CD4-positive, alpha-beta T cell treated with Interleukin-1 beta for 1 hour (primary cell): ENCODE measurements around the gene ADAMTSL4.

Experiments used
- DNase-seq, 2 donors: peaks; one replicate each; pipeline ENCODE4 v3.0.0-alpha.2; 2020 to 2022

The ADAMTSL4 gene

DNA sequence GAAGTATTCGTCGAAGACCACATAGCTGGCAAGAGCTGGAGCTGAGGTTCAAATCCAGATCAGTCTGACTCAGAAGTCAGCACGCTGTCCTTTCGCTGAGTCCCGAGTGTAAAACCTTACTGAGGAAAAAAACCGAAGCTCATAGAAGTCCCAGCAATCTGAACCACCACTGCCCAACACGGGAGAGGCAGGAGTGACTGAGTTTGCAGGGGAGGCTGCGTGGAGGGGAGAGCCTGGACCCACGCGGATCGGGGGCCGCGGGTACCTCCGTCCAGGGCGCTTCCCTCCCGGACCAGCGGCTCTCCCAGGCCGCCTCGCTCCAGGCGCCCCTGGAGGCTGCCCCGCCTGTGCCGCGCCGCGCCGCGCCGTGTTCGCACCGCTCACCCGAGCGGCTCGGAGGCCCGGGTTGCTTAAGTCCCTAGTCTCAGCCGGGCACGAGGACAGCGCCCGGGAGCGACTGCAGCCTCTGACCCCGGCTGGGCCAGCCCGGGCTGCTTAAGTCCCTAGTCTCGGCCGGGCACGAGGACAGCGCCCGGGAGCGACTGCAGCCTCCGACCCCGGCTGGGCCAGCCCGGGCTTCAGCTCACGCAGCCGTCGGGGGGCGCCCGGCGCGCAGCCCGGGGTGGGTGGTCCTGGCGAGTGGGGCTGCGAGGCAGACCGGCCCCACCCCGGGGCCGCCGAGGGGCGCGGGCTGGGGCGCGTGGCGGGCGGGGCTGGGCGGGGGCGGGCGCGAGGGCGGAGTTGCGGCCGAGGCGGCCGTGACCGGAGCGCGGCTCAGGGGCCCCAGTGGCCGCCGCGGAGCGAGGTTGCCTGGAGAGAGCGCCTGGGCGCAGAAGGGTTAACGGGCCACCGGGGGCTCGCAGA lies at the start of gene ADAMTSL4:
Gene ADAMTSL4 (plus strand): TSS at position 777 of the 864 bp plus-strand sequence. CDS start 2,881 bp downstream, outside the sequence.
- peak in 1 of 2 donors; percentile 45 for DNase-seq

DNA sequence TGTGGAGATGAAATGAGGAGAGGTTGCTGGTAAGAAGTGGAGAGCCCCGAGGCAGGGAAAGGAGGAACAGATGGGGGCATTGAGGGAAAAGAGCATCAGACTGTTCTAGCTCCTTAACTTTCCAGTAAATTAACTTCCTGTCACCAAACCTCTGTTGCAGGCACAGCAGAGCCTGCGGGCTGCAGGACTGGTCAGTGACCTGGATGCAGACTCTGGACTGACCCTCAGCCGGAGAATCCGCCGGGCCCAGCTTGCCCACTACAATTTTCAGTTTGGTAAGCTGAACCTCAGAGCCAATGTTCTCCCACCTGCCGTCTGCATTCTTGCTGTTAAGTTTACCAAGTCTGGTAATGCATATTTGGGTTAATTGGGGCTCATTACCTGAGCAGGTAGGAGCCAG lies 43.8 kb upstream of the ADAMTSL4 start:
- no peak for DNase-seq

DNA sequence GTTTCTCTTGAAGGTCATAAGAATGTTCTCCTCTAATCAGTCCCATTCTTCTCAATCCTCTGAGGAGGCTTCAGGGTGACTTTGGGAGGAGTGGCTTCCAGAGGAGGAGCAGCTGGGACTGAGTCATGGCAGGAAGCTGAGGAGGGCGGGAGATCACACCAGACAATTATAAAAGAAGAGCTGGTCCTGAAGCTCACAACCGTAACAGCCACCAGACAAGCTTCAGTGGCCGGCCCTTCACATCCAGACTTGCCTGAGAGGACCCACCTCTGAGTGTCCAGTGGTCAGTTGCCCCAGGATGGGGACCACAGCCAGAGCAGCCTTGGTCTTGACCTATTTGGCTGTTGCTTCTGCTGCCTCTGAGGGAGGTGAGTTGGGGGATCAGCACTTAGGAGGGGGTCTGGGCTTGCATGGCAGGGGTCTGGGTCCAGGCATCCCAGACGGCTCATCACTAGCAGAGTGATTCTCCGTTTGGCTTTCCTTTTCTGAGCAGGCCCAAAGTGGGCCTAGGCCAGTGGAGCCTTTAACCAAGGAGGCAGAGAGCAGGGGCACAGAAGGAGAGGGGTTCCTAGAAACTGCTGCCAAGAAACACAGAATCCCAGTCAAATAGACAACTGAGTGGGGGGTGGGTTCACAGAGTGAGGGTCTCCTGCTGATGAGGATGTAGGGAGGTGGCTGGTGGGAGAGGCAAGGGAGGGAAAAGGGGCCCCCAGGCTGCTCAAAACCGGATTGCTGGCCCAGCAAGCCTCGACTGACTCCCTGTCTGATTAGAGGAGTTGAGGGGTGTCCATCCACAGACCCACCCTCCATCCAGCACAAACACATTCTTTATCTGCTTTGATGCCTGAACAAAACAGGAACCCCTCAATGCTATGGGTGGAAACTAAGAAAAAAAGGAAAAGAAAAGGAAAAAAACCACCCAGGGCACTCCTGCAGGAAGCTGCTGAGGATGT lies 41.0 kb upstream of the ADAMTSL4 start, which contains the start of gene ECM1:
Gene ECM1 (plus strand): TSS at position 198 of the 953 bp plus-strand sequence. CDS start 101 bp downstream, at position 299.
- DNase-seq: peak in 1 of 2 donors; percentile 17

DNA sequence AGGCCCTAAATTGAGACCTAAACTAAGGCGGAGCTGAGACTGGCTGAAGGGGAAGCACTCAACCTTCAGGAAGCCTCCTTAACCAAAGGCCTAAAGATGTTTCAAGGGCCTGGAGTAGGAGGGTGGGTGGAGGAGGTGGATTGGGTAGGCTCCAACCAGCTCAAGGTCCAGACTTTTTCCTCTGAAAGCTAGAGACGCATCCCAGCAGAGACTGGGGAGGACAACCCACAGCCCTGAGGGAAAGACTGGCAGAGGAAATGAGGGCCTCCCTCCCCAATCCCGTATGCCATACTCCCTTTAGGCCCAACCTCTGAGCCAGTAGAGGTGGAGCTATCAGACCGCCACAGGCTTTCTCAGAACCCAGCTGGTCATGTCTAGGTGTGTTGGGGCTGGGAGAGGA lies 40.2 kb upstream of the ADAMTSL4 start:
- DNase-seq: no peak

DNA sequence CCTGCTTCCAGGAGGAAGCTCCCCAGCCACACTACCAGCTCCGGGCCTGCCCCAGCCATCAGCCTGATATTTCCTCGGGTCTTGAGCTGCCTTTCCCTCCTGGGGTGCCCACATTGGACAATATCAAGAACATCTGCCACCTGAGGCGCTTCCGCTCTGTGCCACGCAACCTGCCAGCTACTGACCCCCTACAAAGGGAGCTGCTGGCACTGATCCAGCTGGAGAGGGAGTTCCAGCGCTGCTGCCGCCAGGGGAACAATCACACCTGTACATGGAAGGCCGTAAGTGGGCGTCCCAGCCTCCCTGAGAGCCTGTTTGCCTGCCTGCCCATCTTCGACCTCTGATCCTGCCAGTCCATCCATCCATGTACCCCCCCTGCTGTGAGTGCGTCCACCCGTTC lies 37.7 kb upstream of the ADAMTSL4 start:
- no peak for DNase-seq

DNA sequence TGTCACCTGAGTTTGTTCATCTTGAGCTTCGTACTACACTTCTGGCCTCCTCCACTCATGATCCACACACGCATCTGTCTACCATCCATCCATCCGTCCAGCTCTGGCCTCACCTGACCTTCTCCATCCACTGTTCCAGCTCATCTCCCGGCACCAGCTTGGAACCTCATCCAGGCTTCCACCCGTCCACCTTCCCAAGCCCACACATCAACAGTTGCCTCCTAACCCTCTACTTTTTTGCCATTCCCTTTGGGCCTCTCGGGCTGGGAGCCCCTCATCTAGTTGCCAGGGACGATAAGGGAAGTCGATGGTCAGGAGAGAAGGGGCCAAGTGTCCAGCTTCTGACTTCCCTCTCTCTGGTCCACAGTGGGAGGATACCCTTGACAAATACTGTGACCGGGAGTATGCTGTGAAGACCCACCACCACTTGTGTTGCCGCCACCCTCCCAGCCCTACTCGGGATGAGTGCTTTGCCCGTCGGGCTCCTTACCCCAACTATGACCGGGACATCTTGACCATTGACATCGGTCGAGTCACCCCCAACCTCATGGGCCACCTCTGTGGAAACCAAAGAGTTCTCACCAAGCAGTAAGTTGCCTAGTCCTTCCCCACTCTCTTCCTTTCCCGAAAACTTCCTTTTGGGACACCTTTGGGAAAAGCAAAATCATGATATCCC lies 37.1 kb upstream of the ADAMTSL4 start:
- no peak for DNase-seq

DNA sequence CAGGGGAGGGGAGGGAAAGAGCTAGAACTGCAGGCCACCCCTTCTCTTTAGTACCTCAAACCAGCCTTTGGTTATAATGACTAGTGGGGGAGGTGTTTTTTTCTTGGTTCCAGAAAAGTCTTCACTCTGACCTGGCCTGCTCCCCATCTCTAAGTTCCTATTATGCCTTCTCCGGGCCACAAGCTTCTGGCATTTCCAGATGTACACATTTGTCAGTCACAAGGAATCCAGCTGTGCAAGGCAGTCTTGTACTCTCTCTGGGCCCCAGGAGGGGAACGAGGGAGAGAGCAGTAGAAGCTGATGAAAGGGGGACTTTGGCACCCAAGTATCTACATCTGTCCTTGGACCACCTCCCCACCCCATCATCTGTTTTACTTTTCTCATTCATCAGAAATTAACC lies 36.4 kb upstream of the ADAMTSL4 start:
- no peak for DNase-seq

DNA sequence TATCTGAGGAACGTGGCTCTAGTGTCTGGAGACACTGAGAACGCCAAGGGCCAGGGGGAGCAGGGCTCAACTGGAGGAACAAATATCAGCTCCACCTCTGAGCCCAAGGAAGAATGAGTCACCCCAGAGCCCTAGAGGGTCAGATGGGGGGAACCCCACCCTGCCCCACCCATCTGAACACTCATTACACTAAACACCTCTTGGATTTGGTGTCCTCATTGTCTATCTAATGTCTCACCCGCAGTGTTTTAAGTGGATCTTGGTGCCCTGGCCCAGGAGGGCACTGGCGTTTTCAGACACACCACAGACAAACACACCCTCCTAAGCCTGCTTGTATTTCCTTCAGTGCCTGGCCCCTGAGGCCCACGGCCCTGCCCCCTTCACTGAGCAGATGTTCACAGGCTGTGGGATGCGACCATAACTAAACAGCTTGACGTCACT lies 35.8 kb upstream of the ADAMTSL4 start:
- DNase-seq: no peak

DNA sequence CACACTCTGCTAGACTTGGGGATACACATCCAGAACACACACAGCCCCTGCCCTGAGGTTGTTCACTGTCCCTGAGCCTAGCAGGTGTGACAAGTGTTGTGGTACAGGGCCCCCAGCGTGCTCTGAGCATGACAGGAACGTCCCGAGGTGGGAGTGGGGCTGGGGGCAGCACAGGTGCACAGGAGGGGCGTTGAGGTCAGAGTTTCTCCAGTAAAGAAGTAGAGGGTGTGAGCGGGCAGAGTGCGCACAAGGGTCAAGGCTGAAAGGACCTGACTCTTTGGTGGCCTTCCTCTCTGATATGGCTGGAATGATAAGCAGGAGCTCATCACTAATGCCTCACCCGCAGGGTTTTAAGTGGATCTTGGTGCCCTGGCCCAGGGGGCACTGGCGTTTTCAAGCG lies 34.9 kb upstream of the ADAMTSL4 start:
- no peak for DNase-seq

DNA sequence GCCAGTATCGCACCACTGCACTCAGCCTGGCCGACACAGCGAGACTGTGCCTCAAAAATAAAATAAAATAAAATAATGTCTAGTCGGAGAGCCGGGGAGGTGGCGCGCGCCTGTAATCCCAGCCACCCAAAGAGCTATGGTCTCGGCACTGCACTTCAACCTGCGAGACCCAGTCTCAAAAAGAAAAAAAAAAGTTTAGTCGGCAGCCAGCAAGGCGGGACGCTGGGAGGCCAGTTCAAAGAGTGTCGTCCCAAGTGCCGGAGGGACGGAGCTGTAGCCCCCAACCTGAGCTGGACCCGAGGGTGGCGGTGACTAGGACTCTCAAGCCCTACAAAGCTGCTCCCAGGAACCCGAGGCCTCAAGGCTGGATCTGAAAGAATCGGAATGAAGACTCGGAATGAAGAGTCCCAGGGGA lies 34.3 kb upstream of the ADAMTSL4 start:
- no peak for DNase-seq

DNA sequence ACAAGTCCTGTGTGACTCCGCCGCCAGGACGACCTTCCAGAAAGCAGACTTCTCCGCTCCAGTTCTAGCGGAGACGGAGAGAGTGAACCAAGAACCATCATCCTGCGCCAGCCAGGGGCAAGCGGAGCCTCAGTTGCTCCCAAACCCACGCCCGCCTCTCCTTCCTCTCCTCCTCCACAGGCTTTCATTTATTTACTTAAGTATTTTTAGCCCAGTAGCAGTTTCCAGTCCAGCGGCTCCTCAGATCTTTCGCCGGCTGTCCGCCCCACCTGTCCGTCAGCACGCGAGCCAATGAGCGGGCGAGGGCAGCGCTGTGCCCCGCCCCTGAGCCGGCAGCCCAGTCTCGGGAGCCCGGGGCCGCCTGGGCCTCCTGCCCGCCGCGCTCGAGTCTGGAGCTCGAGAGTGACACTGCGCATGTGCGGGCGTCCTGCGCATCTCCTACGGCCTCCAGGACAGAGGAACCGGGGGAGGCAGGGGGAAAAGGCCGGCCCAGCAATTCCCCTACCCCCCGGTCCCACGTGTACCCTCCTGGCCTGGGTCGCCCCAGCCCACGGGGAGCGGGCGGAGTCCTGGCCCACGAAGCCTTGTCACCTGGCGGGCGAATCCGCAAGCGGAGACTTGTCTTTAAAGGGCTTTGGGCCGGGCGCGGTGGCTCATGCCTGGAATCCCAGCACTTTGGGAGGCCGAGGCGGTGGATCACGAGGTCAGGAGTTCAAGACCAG lies 33.7 kb upstream of the ADAMTSL4 start, which contains the start of gene FALEC:
Gene FALEC (plus strand): TSS at position 425 of the 722 bp plus-strand sequence.
- peak; percentile 93 to 94 for DNase-seq

DNA sequence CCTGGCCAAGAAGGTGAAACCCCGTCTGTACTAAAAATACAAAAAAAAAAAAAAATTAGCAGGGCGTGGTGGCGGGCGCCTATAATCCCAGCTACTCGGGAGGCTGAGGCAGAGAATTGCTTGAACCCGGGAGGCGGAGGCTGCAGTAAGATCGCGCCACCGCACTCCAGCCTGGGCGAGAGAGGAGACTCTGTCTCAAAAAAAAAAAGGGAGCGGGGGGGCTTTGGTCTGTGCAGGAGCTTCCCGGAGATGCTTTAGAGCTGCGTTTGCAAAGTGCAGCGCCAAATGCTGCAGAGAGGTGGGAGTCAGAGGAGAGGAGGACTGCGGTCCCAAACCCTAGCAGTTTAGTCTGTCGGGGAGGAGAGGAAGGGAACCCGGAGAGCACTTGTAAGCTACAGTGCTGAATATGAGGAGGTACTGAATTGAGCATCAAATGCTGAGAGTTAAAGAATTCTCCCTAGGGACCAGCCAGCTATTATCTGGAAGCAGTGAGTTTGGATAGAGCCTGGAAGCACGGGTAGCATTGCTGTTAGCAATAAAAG lies 33.1 kb upstream of the ADAMTSL4 start:
- DNase-seq: no peak

DNA sequence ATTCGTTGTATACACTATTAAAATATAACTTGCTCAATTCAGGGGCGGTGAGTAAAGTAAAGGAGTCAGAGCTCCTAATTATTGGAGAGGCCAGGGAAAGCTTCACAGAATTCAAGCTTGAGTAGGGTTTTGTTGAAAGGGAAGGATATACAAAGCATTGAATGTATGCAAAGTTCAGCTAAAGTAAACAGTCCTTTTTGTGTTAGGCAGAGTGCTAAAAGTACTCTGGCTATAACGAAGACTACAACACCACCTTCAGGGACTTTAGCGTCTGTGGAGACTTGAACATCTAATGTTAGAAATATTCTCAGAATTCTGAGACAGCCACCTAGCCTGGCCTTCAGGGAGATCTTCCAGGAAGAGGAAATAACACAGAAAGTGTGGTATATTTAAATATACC lies 32.6 kb upstream of the ADAMTSL4 start:
- no peak for DNase-seq

DNA sequence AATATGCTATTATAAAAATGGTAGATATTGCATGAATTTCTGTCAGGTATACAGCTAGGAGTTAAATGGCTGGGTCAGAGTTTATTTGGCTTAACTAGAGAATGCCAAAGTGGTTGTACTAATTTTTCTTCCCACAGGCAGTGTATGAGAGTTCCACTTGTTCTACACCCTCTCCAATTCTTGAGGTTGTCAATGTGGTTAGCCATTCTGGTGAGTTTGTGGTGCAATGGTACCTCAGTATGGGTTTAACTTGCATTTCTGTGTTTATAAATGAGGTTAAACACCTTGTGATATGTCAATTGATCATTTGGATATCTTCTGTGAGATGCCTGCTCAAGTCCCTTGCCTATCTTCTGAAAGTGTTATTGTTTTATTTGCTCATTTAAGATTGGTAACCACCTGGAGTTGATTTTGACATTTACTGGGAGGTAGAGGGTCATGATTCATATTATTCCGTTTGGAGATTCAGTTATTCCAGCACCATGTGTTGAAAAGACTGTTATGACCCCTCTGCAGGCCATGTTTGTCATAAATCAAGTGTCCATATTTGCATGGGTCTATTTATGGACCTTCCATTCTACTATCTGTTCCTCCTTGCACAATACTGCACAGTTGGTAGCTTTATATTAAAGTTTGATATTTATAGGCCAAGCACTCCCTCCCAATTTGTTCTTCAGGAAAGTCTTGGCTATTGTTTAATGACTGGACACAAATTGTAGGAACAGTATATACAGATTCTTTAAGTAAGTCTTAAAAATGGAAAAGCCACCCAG lies 27.8 kb upstream of the ADAMTSL4 start:
- DNase-seq: no peak

DNA sequence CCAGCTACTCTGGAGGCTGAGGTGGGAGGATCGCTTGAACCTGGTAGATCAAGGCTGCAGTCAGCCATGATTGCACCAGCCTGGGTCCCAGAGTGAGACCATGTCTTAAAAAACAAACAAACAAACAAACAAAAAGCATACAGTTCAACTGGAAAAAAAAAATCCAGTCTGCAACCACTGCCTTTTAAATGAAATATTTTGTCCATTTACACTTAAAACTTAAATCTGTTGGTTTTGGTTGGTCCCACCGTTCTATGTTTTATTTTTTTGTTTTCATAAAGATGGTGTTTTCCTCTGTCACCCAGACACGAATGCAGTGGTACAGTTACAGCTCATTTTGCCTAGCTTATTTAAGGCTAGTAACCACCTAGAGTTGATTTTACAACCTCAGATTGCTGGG lies 23.9 kb upstream of the ADAMTSL4 start:
- no peak for DNase-seq

DNA sequence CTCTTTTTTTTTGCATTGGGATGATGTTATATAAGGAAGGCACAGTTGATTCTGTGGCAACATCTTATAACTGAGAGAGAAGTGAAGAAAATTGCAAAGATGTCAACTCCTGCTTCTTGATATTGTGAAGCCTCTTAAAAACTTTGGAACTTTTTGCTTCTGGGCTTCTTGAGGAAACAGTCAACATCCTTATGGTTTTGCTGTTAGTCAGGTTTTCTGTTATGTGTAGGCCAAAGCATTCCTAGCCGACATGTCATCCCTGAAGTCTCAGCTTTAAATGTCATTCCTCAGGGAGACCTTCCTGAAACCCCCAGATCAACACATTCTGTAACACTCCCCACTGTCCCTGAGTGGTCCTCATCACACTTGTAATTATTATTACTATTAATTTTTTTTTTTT lies 21.0 kb upstream of the ADAMTSL4 start:
- DNase-seq: no peak

DNA sequence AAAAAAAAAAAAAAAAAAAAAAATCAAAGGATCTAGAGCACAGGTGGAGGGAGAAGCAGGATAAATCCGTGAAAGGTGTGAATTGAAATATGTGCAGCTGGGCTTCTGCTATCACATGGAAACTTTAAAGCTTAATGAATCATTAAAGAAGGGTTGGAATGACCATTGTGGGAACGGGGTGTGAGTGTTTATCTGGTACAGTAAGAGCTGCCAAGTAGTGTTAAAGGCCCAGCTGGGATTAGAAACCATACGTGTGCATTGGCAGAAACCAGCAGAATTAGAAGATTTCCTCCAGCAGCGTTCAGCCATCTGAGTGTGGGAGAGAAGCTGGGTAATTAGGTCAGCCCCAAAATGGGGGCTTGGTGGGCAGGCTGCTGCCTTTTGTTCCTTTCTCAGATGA lies 20.2 kb upstream of the ADAMTSL4 start:
- DNase-seq: no peak

DNA sequence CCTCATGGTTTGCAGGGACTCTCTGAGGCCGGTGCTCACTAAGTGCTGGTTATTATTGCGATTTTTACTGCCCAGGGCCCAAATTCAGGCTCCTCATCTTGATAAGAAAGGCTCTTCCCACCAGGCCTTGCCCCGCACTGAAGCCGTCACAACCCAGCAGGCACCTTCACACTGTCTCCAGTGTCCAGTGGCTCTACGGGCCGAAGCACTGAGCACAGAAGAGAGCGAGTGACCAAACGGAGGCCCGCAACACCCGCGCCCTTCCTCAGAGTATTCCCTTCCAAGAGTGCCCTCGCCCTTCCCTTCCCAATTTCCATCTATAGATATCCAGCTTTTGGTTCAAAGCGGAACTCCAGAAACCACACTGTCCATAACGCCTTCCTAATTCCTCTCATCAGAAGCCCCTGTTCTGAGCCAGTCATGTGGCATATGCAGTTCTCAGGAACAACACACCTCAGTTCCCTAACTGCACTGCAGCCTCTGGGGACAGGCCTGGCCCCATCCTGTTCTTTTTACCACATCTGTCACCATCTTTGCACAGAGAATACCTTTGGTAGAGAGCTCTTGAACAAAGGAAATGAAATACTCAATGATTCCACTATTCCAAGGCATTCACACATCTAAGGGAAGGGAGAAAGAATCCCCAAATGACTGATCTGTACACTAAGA lies 18.6 kb upstream of the ADAMTSL4 start:
- no peak for DNase-seq

DNA sequence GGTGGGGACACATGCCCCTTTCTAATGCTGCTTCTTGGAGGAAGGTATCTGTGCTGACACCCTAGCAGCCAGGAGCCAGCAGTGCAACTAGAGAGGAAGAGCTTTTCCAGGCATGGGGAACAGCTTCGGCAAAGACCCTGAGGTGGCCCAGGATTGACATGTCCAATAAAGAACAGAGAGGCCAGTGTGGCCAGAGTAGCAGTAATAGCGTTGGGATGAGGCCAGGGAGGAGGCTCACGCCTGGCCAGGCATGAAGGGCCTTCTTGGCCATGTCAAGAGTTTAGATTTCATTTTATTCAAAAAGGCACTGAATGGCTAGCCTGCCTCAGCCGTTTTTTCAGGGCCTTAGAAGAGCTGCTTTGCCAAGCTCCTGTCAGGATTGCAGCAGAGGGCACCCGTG lies 16.3 kb upstream of the ADAMTSL4 start:
- no peak for DNase-seq

DNA sequence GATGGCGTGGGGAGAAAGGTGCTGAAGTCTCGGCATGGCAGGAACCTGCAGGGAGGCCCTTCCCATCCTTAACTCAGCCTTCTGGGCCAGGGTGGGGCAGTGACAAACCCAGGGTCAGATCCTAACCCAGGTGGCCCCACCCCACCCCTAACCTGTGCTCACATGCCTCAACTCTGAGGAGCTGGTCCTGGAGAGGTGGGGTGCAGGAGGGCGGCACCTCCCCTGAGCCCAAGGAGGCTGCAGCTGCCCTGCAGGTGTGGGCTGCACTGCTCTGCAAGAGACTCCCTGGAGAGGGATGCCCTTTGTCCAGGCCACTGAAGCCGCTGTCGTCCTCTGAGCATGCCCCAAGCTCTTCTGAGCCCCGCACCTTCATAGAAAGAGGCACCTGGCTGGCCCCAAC lies 15.2 kb upstream of the ADAMTSL4 start:
- no peak for DNase-seq
